Endothelial cell of umbilical vein (primary cell): ENCODE data around the gene GRIA3. TPM values are rescaled to one million over a fixed set of nuclear protein-coding genes. Genes with fewer than 3 reads are reported as not detected.

Source experiments
- BruUV-seq: library from RNA; stranded (reverse); fragments of 400-500 nt; replicated peaks from 2 replicates; lab custom pipeline; 2021; lab: Mats Ljungman, UMichigan
- CTCF ChIA-PET: fragments of 300-600, 350-600 bp; sonication (Branson Sonifier 250); formaldehyde crosslinking; loops from one replicate; lab custom pipeline; 2021; ENCODE audit warnings: antibody characterized with exemption, inconsistent platforms; lab: Charles Lee
- POLR2A ChIA-PET: fragments of 300-600, 350-600 bp; sonication (Branson Sonifier 250); formaldehyde crosslinking; loops from one replicate; lab custom pipeline; 2021; ENCODE audit warnings: antibody characterized with exemption, inconsistent platforms; lab: Charles Lee
- DNase-seq: peaks from one replicate; pipeline ENCODE4 v3.0.0-alpha.2; 2011; ENCODE audit warnings: low read depth, low spot score
- FAIRE-seq: peaks from 2 replicates; lab custom pipeline; 2011; peaks lifted over from hg19 to GRCh38; lab: Jason Lieb, UNC
- H2AFZ ChIP-seq: 2 replicates; pipeline ENCODE4 v1.6.0; 2012; ENCODE audit warnings: low read depth, low read length, control low read depth, inconsistent platforms
- H3K27ac ChIP-seq: 2 replicates; pipeline ENCODE4 v1.5.1; 2011; ENCODE audit warnings: low read depth, mild to moderate bottlenecking, control low read depth, low read length, moderate library complexity; ENCODE audit not compliant: insufficient read depth
- H3K27me3 ChIP-seq, 2 experiments: 2 replicates each; pipeline versions ENCODE4 v1.6.0 to v1.6.1; 2011; ENCODE audit warnings: low read length in 2 of 2, mixed read lengths in 1 of 2; ENCODE audit not compliant: control insufficient read depth in 2 of 2, insufficient read depth in 2 of 2
- H3K36me3 ChIP-seq, 2 experiments: 2 replicates in 1 of 2; 3 replicates in 1 of 2; pipeline ENCODE4 v1.5.1; 2011; ENCODE audit warnings: low read length in 2 of 2, mild to moderate bottlenecking in 1 of 2, moderate library complexity in 1 of 2; ENCODE audit not compliant: control insufficient read depth in 2 of 2, insufficient read depth in 2 of 2; ENCODE audit errors: extremely low read depth in 1 of 2
- H3K4me1 ChIP-seq: 3 replicates; pipeline ENCODE4 v1.5.1; 2011; ENCODE audit warnings: mild to moderate bottlenecking, low read length; ENCODE audit not compliant: control insufficient read depth, insufficient read depth; ENCODE audit errors: extremely low read depth
- H3K4me2 ChIP-seq: 2 replicates; pipeline ENCODE4 v1.6.1; 2011; ENCODE audit warnings: low read length, control low read depth, mixed read lengths; ENCODE audit not compliant: insufficient read depth
- H3K4me3 ChIP-seq, 3 experiments: fragments of 200-600 bp in 1 of 3; sonication (generic), shearing (Covaris generic) in 1 of 3; replicated peaks in 1 of 3; 2 replicates each; pipeline ENCODE4 v1.5.1; 2011 to 2016; ENCODE audit warnings: control low read depth in 3 of 3, low read length in 3 of 3, mild to moderate bottlenecking in 2 of 3, inconsistent platforms in 1 of 3, low read depth in 1 of 3, moderate library complexity in 1 of 3; ENCODE audit not compliant: insufficient read depth in 1 of 3
- H3K79me2 ChIP-seq: 2 replicates; pipeline ENCODE4 v1.6.0; 2012; ENCODE audit warnings: low read length, inconsistent platforms; ENCODE audit not compliant: control insufficient read depth, insufficient read depth
- H3K9ac ChIP-seq: replicated peaks from 2 replicates; pipeline ENCODE3; 2011; ENCODE audit warnings: low read length, control low read depth; ENCODE audit not compliant: insufficient read depth; ENCODE audit errors: extremely low read depth
- H3K9me1 ChIP-seq: replicated peaks from 3 replicates; pipeline ENCODE4 v1.6.0; 2011; ENCODE audit warnings: mild to moderate bottlenecking, low read length; ENCODE audit not compliant: control insufficient read depth, insufficient read depth; ENCODE audit errors: extremely low read depth
- H3K9me3 ChIP-seq: replicated peaks from 2 replicates; pipeline ENCODE4 v1.5.1; 2012; ENCODE audit warnings: low read length, inconsistent platforms; ENCODE audit not compliant: control insufficient read depth, insufficient read depth
- H4K20me1 ChIP-seq: replicated peaks from 2 replicates; pipeline ENCODE3; 2011; ENCODE audit warnings: mild to moderate bottlenecking, low read length; ENCODE audit not compliant: control insufficient read depth, insufficient read depth; ENCODE audit errors: extremely low read depth
- CTCF ChIP-seq, 2 donors: IDR thresholded peaks; 1 replicate in 1 of 2; 2 replicates in 1 of 2; pipeline ENCODE4 v1.5.1; 2011; ENCODE audit warnings: low read length in 2 of 2, mild to moderate bottlenecking in 2 of 2, moderate library complexity in 2 of 2, control low read depth in 1 of 2, inconsistent platforms in 1 of 2, low read depth in 1 of 2; ENCODE audit not compliant: insufficient read depth in 1 of 2; ENCODE audit errors: extremely low read depth in 1 of 2
- EZH2 ChIP-seq: IDR thresholded peaks from 2 replicates; pipeline ENCODE4 v1.6.1; 2012; ENCODE audit warnings: borderline replicate concordance, low read depth, mild to moderate bottlenecking, moderate library complexity, low read length, inconsistent platforms; ENCODE audit not compliant: severe bottlenecking
- FOS ChIP-seq: IDR thresholded peaks from 2 replicates; pipeline ENCODE4 v1.6.1; 2011; ENCODE audit warnings: mild to moderate bottlenecking, low read length, moderate library complexity, borderline replicate concordance; ENCODE audit not compliant: insufficient read depth
- GATA2 ChIP-seq: IDR thresholded peaks from 2 replicates; pipeline ENCODE4 v1.7.0; 2011; ENCODE audit warnings: low read depth, mild to moderate bottlenecking, moderate library complexity, mixed read lengths, low read length; ENCODE audit not compliant: insufficient read length, insufficient read depth
- JUN ChIP-seq: IDR thresholded peaks from 2 replicates; pipeline ENCODE4 v1.6.1; 2011; ENCODE audit warnings: borderline replicate concordance, low read depth; ENCODE audit not compliant: insufficient read length, insufficient read depth
- MAX ChIP-seq: IDR thresholded peaks from 2 replicates; pipeline ENCODE4 v1.6.1; 2011; ENCODE audit not compliant: insufficient read depth, insufficient read length
- MYC ChIP-seq: IDR thresholded peaks from one replicate; pipeline ENCODE4 v1.6.1; 2011; ENCODE audit warnings: mild to moderate bottlenecking, low read depth, low read length
- POLR2A ChIP-seq: IDR thresholded peaks from 2 replicates; pipeline ENCODE4 v1.6.1; 2012; ENCODE audit warnings: low read depth, mild to moderate bottlenecking, control low read depth, low read length
- POLR2AphosphoS5 ChIP-seq: IDR thresholded peaks from 2 replicates; pipeline ENCODE4 v1.6.1; 2012; ENCODE audit warnings: low read depth, mild to moderate bottlenecking, control low read depth, low read length, moderate library complexity; ENCODE audit not compliant: insufficient read depth
- dilution Hi-C: fragments of 300-500 bp; cut with MboI; formaldehyde crosslinking; loops from one replicate; pipeline ENCODE4 v1.15.0; 2019; ENCODE audit warnings: low sequenced_read_pairs; ENCODE audit not compliant: extremely low pct_ligation_motif_present
- intact Hi-C: fragments of 100-400 bp; cut with micrococcal nuclease; formaldehyde crosslinking; loops from one replicate; pipeline ENCODE4 v1.10.0; 2022
- polyA plus RNA-seq, 4 experiments: library from polyadenylated mRNA; depleted of rRNA in 3 of 4; stranded (reverse) in 3 of 4; unstranded in 1 of 4; fragments of >200 nt; gene quantifications; 2 replicates each; pipeline versions ENCODE4 v1.2.1 to v1.2.3, GENCODE V29; 2011 to 2012; ENCODE audit warnings: missing spikeins in 1 of 4
- total RNA-seq: library from RNA; stranded (reverse); gene quantifications from 2 replicates; pipeline ENCODE4 v1.2.3, GENCODE V29; 2021

Gene GRIA3
- total and polyA plus RNA-seq, 2 donors (not counting 3 experiments of a cell fraction or from before 2014, with no cell fraction given) = not detected

GRCh38 chrX:123336666-123337065 is 152.6 kb downstream of the GRIA3 start:
- DNase-seq (no peak), FAIRE-seq (no peak)
- no peaks in the 10 kb centered on the region for H3K79me2 ChIP-seq
- TF ChIP-seq CTCF (IDR thresholded peaks at IDR 0.05; ENCODE audit: extremely low read depth in 1 of 2, insufficient read depth in 1 of 2, low read depth in 1 of 2, low read length in 2 of 2) (no peak), POLR2A (no peak), GATA2 (no peak), MAX (no peak), EZH2 (no peak), POLR2AphosphoS5 (no peak), MYC (no peak), JUN (no peak), FOS (no peak)
- no peaks in the 10 kb centered on the region for H4K20me1 ChIP-seq
- no peaks in the 10 kb centered on the region for H3K27me3 ChIP-seq
- BruUV-seq = no TSS peak
- no peaks in the 10 kb centered on the region for H3K9me1 ChIP-seq
- H3K4me1 ChIP-seq = no peaks in the 10 kb centered on the region
- H3K36me3 ChIP-seq = no peaks in the 10 kb centered on the region
- H3K4me3 ChIP-seq = no peak overlapping the region
- CTCF ChIA-PET = no interaction called here
- no peak overlapping the region for H2AFZ ChIP-seq
- no peak overlapping the region for H3K9ac ChIP-seq
- no peak overlapping the region for H3K4me2 ChIP-seq
- no peak overlapping the region for H3K27ac ChIP-seq
- no peaks in the 10 kb centered on the region for H3K9me3 ChIP-seq
- dilution Hi-C loops (no loop called here), intact Hi-C loops (no loop called here)
- POLR2A ChIA-PET = no interaction called here
